T-helper 17 cell (primary cell): ENCODE measurements around the gene ZNF768. TPM values are rescaled to one million over a fixed set of nuclear protein-coding genes. Genes with fewer than 3 reads are reported as not detected.
A peak's percentile ranks its signal among the peaks of the same experiment; 100 is the strongest.
"Not testable (repeated sequence)": the region's sequence is repeated elsewhere in the genome, so short reads cannot be mapped to it uniquely, and the experiment has no call there.

Experiments used
- ATAC-seq: fragments of 150-1000 bp; cut with Tn5 transposase; 2 replicates; pipeline ENCODE4 v1.10.0; 2021; ENCODE audit warnings: mild to moderate bottlenecking, moderate library complexity
- DNase-seq, 3 donors: peaks; one replicate each; pipeline versions ENCODE4 v3.0.0 to v3.0.0-alpha.2; 2020 to 2021
- H3K9me3 ChIP-seq: one replicate; pipeline ENCODE4 v1.7.0; 2013; ENCODE audit warnings: low read length, mild to moderate bottlenecking; ENCODE audit not compliant: control insufficient read depth, poor library complexity, severe bottlenecking
- H3K27ac Mint-ChIP-seq: one replicate; pipeline ENCODE4 v1.8.0; 2022; ENCODE audit warnings: mild to moderate bottlenecking, moderate library complexity, mixed read lengths
- H3K27me3 Mint-ChIP-seq: one replicate; pipeline ENCODE4 v1.8.0; 2022; ENCODE audit warnings: mixed read lengths
- H3K36me3 Mint-ChIP-seq: one replicate; pipeline ENCODE4 v1.8.0; 2022; ENCODE audit warnings: low read depth, mixed read lengths
- H3K4me1 Mint-ChIP-seq: one replicate; pipeline ENCODE4 v1.8.0; 2022; ENCODE audit warnings: mild to moderate bottlenecking, mixed read lengths
- H3K4me3 Mint-ChIP-seq: one replicate; pipeline ENCODE4 v1.8.0; 2022; ENCODE audit warnings: mild to moderate bottlenecking, moderate library complexity, mixed read lengths
- total RNA-seq, 4 donors: library from RNA in 2 of 4; stranded (reverse) in 2 of 4; gene quantifications; one replicate each; pipeline ENCODE4 v1.2.3 and lab custom pipeline; 2022 to 2026

Gene ZNF768
- total RNA-seq, 2 donors from 2014 or later = 5.1 to 5.3 TPM

DNA sequence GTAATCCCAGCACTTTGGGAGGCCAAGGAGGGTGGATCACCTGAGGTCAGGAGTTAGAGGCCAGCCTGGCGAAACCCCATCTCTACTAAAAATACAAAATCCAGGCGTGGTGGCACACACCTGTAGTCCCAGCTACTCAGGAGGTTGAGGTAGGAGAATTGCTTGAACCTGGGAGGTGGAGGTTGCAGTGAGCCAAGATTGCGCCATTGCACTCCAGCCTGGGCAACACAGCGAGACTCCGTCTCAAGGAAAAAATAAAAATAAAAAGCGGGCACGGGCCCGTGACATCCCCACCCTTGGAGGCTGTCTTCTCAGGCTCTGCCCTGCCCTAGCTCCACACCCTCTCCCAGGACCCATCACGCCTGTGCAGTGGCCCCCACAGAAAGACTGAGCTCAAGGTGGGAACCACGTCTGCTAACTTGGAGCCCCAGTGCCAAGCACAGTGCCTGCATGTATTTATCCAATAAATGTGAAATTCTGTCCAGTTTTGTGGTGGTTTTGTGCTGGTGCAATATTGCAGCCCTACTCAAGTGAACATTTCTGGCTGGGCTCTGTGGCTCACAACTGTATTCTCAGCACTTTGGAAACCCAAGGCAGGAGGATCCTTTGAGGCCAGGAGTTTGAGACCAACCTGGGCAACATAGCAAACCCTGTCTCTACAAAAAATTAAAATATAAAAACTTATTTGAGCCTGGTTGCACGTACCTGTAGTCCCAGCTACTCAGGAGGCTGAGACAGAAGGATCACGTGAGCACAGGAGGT is 3.5 kb downstream of the ZNF768 start:
- not testable (repeated sequence) for H3K4me3 Mint-ChIP-seq, ATAC-seq
- peaks cover 11% of the 10 kb centered on the region for H3K36me3 Mint-ChIP-seq

DNA sequence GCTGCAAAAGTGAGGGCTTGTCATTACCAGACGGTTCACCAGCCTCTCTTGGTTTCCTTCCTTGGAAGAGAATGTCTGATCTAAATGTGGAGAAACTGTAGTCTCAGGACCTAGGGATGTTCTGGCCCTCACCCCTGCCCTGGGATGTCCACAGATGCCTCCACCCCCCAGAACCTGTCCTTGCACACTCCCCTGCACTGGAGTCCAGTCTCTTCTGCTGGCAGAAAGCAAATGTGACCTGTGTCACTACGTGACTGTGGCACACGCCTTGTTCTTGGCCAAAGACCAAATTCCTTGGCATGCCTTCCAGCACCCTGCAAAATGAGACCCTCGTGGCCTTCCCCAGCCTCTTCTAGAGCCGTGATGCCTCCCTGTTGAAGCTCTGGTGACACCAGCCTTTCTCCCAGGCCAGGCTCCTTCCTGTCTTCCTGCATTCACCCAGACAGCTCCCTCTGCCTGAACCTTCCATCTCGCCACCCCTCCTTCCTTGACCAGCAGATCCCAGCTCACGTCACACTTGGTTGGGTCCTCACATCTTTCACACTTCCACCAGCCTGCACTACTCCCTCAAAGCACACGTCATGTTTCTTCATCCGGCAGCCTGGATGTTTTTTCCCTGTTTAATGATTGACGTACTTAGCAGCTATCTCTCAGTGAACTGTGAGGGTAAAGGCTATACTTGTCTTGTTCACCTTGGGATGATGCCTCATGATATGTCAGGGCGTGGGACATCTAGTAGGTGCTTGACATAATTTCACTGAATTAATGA is 4.3 kb downstream of the ZNF768 start:
- Mint-ChIP-seq H3K4me3 (peak overlapping the region; percentile 22), H3K27ac (peak overlapping the region; percentile 27), H3K36me3 (peaks cover 11% of the 10 kb centered on the region), H3K27me3 (no peaks in the 10 kb centered on the region), H3K4me1 (peaks cover 13% of the 10 kb centered on the region)
- no peaks in the 10 kb centered on the region for H3K9me3 ChIP-seq
- ATAC-seq = no peak
- DNase-seq = no peak

More for the DNA sequence above, 3.5 kb downstream of the ZNF768 start:
- H3K27me3 Mint-ChIP-seq, H3K9me3 ChIP-seq, DNase-seq: not testable (repeated sequence)
- Mint-ChIP-seq H3K4me1 (peaks cover 20% of the 10 kb centered on the region), H3K27ac (peak overlapping the region; percentile 27)

DNA sequence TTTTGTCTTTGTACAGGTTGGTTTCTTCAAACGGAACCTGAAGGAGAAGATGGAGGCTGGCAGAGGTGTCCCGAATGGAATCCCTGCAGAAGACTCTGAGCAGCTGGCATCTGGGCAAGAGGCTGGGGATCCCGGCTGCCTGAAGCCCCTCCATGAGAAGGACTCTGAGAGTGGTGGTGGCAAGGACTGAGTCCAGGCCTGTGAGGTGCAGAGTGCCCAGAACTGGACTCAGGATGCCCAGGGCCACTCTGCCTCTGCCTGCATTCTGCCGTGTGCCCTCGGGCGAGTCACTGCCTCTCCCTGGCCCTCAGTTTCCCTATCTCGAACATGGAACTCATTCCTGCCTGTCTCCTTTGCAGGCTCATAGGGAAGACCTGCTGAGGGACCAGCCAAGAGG is 4.9 kb downstream of the ZNF768 start:
- Mint-ChIP-seq H3K27ac (peak overlapping the region; percentile 27), H3K36me3 (peaks cover 11% of the 10 kb centered on the region), H3K4me3 (no peak overlapping the region), H3K27me3 (no peaks in the 10 kb centered on the region), H3K4me1 (peaks cover 15% of the 10 kb centered on the region)
- no peaks in the 10 kb centered on the region for H3K9me3 ChIP-seq
- ATAC-seq (no peak), DNase-seq (no peak)

DNA sequence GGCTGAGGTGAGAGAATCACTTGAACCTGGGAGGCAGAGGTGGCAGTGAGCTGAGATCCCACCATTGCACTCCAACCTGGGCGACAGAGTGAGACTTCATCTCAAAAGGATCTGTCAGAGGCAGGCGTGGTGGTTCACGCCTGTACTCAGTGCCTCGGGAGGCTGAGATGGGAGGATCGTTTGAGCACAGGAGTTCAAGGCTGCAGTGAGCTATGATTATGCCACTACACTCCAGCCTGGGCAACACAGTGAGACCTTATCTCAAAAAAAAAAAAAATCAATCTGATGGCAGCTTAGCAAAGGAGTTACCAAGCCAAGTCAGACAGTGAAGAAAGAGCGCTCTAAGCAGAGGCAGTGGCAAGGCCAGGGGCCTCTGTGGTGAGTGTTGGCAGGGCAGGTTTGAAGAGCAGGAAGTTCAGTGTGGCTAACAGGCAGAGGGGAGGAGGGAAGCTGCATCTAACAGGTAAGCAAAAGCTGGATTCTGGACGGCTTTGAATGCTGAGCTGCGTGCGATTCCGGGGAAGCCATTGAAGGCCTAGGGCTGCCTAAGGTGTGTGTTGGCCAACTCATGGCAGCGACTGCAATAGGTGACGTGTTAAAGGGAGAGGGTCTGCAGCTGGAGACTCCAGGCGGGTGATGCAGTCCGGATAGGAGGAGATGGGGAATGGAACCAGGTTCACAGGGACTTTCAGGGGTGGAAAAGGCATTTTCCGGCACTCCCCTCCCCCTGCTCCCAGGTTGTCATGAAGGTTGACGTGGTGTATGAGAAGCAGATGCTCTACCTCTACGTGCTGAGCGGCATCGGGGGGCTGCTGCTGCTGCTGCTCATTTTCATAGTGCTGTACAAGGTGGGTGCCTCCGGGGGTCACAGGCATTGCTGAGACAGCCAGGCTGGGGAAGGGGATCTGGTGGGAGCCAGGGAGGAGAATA is 7.0 kb downstream of the ZNF768 start:
- Mint-ChIP-seq H3K27ac (peak overlapping the region; percentile 70), H3K36me3 (peaks cover 11% of the 10 kb centered on the region), H3K4me3 (no peak overlapping the region), H3K4me1 (peaks cover 19% of the 10 kb centered on the region), H3K27me3 (no peaks in the 10 kb centered on the region)
- no peak for ATAC-seq
- no peak for DNase-seq
- H3K9me3 ChIP-seq = no peaks in the 10 kb centered on the region

DNA sequence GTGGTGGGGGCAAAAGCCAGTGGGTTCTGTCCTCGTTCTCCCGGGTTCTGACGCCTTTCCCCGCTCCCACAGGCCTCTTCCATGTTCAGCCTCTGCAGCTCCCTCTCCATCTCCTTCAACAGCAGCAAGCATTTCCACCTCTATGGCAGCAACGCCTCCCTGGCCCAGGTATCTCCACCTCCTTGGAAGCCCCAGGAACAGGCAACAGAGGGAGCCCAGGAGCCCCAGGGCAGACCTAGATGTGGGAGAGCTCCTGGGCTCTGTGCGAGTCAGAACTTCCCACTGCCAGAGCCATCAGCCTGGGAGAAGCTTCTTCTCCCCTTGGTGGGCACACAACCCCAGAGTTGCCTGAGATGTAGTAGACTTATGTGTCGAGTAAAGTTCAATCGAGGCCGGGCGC is 7.8 kb downstream of the ZNF768 start:
- no peaks in the 10 kb centered on the region for H3K27me3 Mint-ChIP-seq
- ATAC-seq (no peak), DNase-seq (no peak)
- H3K4me3 Mint-ChIP-seq = no peak overlapping the region
- peaks cover 11% of the 10 kb centered on the region for H3K36me3 Mint-ChIP-seq
- H3K9me3 ChIP-seq = no peaks in the 10 kb centered on the region
- peak overlapping the region; percentile 70 for H3K27ac Mint-ChIP-seq
- peaks cover 19% of the 10 kb centered on the region for H3K4me1 Mint-ChIP-seq

DNA sequence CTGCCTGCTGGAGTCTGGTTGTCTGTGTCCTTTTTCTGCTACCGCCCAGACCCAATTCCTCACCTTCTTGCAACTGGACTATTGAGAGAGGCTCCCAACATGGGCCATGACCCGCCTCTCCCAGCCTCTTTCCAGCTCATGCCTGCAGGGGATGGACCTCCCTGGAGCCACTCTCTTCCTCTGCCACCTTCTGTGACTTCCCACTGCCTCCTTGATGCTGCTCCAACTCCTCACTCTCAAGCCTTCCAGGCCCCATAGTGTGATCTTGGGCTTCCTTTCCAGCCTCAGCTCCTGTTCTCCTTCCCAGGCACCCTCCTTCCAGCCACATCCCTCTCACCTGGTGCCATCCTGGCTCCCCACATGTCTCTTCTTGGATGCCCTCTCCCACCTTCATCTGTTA is 11.1 kb downstream of the ZNF768 start:
- ATAC-seq = no peak
- peaks cover 15% of the 10 kb centered on the region for H3K36me3 Mint-ChIP-seq

DNA sequence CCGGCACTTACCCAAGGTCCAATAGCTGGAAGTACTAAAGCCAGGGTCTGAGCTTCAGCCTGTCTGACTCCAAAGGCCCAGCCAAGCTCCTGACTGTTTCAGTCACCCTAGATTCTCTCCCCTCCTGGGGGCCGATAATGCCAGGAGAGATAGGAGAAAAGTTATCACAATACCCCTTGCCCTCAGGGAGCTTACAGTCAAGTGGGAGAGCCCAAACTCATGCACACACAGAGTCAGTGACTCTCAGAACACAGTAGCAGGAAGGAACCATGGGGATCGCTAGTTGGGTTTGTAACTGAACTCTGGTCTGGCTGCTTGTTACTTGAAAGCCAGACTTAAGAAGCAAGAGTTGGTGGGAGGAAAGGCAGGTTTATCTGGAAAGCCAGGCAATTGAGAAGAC is 14.9 kb downstream of the ZNF768 start:
- Mint-ChIP-seq H3K27ac (peak overlapping the region; percentile 81), H3K27me3 (no peaks in the 10 kb centered on the region), H3K36me3 (peaks cover 8% of the 10 kb centered on the region), H3K4me3 (no peak overlapping the region), H3K4me1 (peaks cover 13% of the 10 kb centered on the region)
- ATAC-seq (no peak), DNase-seq (no peak)
- no peaks in the 10 kb centered on the region for H3K9me3 ChIP-seq

More for the DNA sequence above, 11.1 kb downstream of the ZNF768 start:
- Mint-ChIP-seq H3K4me3 (no peak overlapping the region), H3K27me3 (no peaks in the 10 kb centered on the region), H3K27ac (peak overlapping the region; percentile 84), H3K4me1 (peaks cover 21% of the 10 kb centered on the region)
- H3K9me3 ChIP-seq = no peaks in the 10 kb centered on the region
- DNase-seq = no peak

DNA sequence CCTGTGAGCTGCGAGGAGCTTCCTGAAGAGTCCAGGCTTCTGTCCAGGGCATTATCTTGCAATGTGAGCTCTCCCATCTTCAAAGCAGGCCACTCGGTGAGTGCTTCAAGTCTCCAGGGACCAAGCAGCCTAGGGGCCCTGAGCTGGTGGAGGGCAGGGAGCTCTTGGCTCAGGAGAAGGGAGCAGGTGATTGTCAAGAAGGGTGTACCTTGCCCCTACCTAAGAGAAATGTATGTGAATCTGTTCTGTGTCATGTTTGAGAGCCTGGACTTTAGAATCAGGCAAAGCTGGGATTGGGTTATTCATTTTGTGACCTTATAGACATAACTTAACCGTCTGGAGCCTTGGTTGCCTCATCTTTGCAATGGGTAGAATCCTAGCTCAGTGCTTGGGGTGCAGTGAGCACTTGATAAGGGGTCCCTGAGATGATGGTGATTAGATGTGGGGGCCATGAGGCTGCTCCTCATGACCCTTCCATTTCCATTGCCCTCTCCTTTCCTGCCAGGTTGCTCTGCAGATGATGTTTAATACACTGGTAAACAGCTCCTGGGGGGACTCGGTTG is 15.9 kb downstream of the ZNF768 start:
- H3K9me3 ChIP-seq = no peaks in the 10 kb centered on the region
- Mint-ChIP-seq H3K4me3 (no peak overlapping the region), H3K27me3 (no peaks in the 10 kb centered on the region), H3K36me3 (peaks cover 9% of the 10 kb centered on the region), H3K27ac (no peak overlapping the region), H3K4me1 (peaks cover 12% of the 10 kb centered on the region)
- DNase-seq = no peak
- no peak for ATAC-seq

DNA sequence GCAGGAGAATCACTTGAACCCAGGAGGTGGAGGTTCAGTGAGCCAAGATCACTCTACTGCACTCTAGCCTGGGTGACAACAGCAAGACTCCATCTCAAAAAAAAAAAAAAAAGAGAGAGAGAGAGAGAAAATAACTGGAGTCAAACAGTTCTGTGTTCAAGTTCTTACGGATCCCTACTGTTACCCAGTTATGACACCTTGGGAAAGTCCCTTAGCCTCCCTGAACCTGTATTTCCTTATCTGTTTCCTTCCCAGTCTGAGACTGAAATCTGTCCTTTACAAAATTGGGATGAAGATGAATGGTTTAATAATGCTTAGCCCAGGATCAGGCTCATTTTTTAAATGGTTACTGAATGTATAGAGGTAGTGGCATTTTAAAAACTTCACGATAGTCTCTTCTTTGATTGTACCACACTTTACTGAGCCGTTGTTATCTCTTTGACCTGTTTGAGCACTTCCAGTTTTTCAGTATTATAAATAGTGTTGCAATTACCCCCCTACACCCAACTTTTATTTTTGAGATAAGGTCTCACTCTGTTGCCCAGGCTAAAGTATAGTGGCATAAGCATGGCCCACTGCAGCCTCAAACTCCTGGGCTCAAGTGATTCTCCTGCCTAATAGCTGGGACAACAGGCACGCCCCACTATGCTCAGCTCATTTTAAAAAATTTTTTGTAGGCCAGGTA is 17.1 kb downstream of the ZNF768 start:
- peaks cover 9% of the 10 kb centered on the region for H3K36me3 Mint-ChIP-seq
- no peaks in the 10 kb centered on the region for H3K9me3 ChIP-seq
- no peak overlapping the region for H3K4me3 Mint-ChIP-seq
- ATAC-seq (no peak), DNase-seq (no peak)
- peaks cover 9% of the 10 kb centered on the region for H3K4me1 Mint-ChIP-seq
- peak overlapping the region; percentile 66 for H3K27ac Mint-ChIP-seq
- no peaks in the 10 kb centered on the region for H3K27me3 Mint-ChIP-seq

DNA sequence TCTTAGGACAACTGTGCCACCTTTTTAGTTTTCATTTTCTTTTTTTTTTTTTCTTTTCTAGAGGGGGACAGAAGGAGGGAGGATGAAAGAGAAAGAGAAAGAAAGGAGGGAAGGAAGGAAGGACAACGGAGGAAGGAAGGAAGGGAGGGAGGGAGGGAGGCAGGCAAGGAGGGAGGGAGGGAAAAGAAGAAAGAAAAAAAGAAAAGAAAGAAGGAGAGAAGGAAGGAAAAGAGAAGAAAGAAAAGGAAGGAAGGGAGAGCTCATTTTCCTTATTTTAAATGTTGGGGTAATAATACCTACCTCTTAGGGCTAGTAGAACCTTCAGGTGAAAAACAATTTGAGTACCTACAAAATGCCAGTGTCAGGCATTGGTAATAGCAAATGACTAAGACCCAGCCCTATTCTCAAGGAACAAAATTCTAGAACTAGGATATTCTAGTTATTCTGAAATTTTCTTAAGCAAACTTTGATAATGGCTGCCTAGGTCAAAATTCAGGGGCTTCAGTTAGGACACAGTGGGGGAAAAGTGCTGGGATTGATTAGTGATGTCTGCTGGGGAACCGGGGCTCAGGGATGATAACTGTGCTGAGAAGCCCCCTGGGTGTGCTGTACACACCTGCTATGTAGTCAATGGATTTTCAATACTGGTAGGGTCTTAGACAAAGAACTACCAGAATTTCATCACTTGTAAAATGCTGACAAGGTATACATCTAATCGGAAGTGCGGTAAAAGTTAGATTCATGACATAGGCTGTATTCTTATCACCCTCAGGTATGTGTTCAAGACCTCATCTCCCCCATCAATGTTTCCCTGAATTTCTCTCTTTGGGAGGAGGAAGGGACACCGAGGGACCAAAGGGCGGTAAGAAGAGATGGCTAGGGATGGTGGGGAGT is 22.7 kb downstream of the ZNF768 start:
- H3K27ac Mint-ChIP-seq = peak overlapping the region; percentile 75
- no peak for DNase-seq
- H3K4me1 Mint-ChIP-seq = peaks cover 8% of the 10 kb centered on the region
- H3K4me3 Mint-ChIP-seq = no peak overlapping the region
- H3K9me3 ChIP-seq = no peaks in the 10 kb centered on the region
- no peaks in the 10 kb centered on the region for H3K27me3 Mint-ChIP-seq
- peaks cover 8% of the 10 kb centered on the region for H3K36me3 Mint-ChIP-seq
- ATAC-seq = no peak

DNA sequence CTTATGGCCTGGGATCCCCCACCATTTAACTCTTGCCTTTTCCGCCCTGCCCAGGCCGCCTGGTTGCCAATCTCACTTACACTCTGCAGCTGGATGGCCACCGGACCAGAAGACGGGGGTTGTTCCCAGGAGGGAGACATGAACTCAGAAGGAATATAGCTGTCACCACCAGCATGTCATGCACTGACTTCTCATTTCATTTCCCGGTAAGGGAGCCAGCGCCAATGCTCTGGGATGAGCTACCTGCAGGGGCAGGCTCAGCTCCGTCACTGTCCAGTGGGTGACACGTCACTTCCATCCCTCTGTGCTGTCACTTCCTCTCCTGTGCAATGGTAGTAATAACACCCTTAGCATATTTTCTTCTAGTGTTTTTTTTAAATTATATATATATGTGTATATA is 27.1 kb downstream of the ZNF768 start:
- no peaks in the 10 kb centered on the region for H3K9me3 ChIP-seq
- H3K27me3 Mint-ChIP-seq = no peaks in the 10 kb centered on the region
- H3K4me1 Mint-ChIP-seq = peaks cover 12% of the 10 kb centered on the region
- H3K36me3 Mint-ChIP-seq = peaks cover 8% of the 10 kb centered on the region
- ATAC-seq = no peak
- no peak for DNase-seq
- no peak overlapping the region for H3K27ac Mint-ChIP-seq
- H3K4me3 Mint-ChIP-seq = no peak overlapping the region
